HepG2 (cell line): Measurements from ENCODE around the gene KIN. TPM values are rescaled to one million over a fixed set of nuclear protein-coding genes. Genes with fewer than 3 reads are reported as not detected.

Experiments used
- ATAC-seq: fragments of 200-7000 bp; cut with Tn5 transposase; 3 replicates; pipeline ENCODE4 v1.9.1; 2020; ENCODE audit warnings: mild to moderate bottlenecking, moderate library complexity
- BruUV-seq: library from RNA; stranded (reverse); fragments of 400-500 nt; replicated peaks from 2 replicates; lab custom pipeline; 2021; lab: Mats Ljungman, UMichigan
- CTCF ChIA-PET: fragments of 300-600 bp; formaldehyde crosslinking; extraction: SDS; loops from one replicate; lab custom pipeline; 2021; ENCODE audit warnings: low total read pairs, inconsistent platforms, low intra/inter-chr PET ratio; lab: Yijun Ruan, JAX
- POLR2A ChIA-PET: fragments of 350-600 bp; sonication (Branson Sonifier 250); formaldehyde crosslinking; loops from one replicate; lab custom pipeline; 2020; ENCODE audit warnings: antibody characterized with exemption, inconsistent platforms; lab: Yijun Ruan, JAX
- DNase-seq: peaks from one replicate; pipeline ENCODE4 v3.0.0-alpha.2; 2015; ENCODE audit warnings: low spot score
- FAIRE-seq: peaks from 3 replicates; lab custom pipeline; 2011; peaks lifted over from hg19 to GRCh38; lab: Jason Lieb, UNC
- H2AFZ ChIP-seq: one replicate; pipeline ENCODE4 v1.6.1; 2011; ENCODE audit warnings: low read length, inconsistent platforms
- H3K27ac ChIP-seq: fragments of 300-600 bp; 3 replicates; pipeline ENCODE4 v1.8.0; 2011; ENCODE audit warnings: mixed run types, mild to moderate bottlenecking, mixed read lengths, low read length, inconsistent platforms; ENCODE audit not compliant: insufficient read depth; ENCODE audit errors: extremely low read length
- H3K27me3 ChIP-seq, 2 experiments: fragments of 200-600 bp in 1 of 2; 2 replicates in 1 of 2; 3 replicates in 1 of 2; pipeline versions ENCODE4 v1.6.0 to v1.8.0; 2011; ENCODE audit warnings: low read length in 2 of 2, mild to moderate bottlenecking in 2 of 2, moderate library complexity in 2 of 2, inconsistent platforms in 1 of 2; ENCODE audit not compliant: insufficient read depth in 2 of 2, control insufficient read depth in 1 of 2
- H3K36me3 ChIP-seq, 2 experiments: fragments of 200-600 bp in 1 of 2; replicated peaks in 1 of 2; 2 replicates in 1 of 2; 3 replicates in 1 of 2; pipeline versions ENCODE4 v1.5.1 to v1.8.0; 2011; ENCODE audit warnings: low read length in 2 of 2, inconsistent platforms in 1 of 2; ENCODE audit not compliant: insufficient read depth in 2 of 2, control insufficient read depth in 1 of 2
- H3K4me1 ChIP-seq: 2 replicates; pipeline ENCODE4 v1.5.1; 2012; ENCODE audit warnings: low read length, inconsistent platforms; ENCODE audit not compliant: insufficient read depth
- H3K4me2 ChIP-seq: 2 replicates; pipeline ENCODE4 v1.6.0; 2011; ENCODE audit warnings: low read depth, low read length, inconsistent platforms
- H3K4me3 ChIP-seq, 3 experiments: fragments of 200-600 bp in 1 of 3; sonication (generic), shearing (Covaris generic) in 1 of 3; replicated peaks in 1 of 3; 2 replicates each; pipeline ENCODE4 v1.5.1; 2011 to 2016; ENCODE audit warnings: low read length in 3 of 3, inconsistent platforms in 2 of 3, low read depth in 2 of 3, mild to moderate bottlenecking in 2 of 3, control low read depth in 1 of 3, mixed read lengths in 1 of 3; ENCODE audit not compliant: insufficient read depth in 1 of 3
- H3K79me2 ChIP-seq: one replicate; pipeline ENCODE4 v1.6.1; 2011; ENCODE audit warnings: low read length, inconsistent platforms; ENCODE audit not compliant: insufficient read depth
- H3K9ac ChIP-seq: 2 replicates; pipeline ENCODE4 v1.6.0; 2011; ENCODE audit warnings: mild to moderate bottlenecking, low read depth, low read length, inconsistent platforms; ENCODE audit not compliant: insufficient read depth
- H3K9me3 ChIP-seq: 2 replicates; pipeline ENCODE4 v1.5.1; 2012; ENCODE audit warnings: mild to moderate bottlenecking, low read length
- H4K20me1 ChIP-seq: 2 replicates; pipeline ENCODE4 v1.6.0; 2011; ENCODE audit warnings: inconsistent platforms, mild to moderate bottlenecking, low read length, moderate library complexity; ENCODE audit not compliant: insufficient read depth
- HOXA3 ChIP-seq: sonication (generic); formaldehyde crosslinking; IDR thresholded peaks from 2 replicates; pipeline ENCODE4 v1.5.0; 2020; ENCODE audit warnings: missing genetic modification reagents
- NBN ChIP-seq: fragments of 450-650 bp; conservative IDR thresholded peaks from 2 replicates; pipeline ENCODE4 v1.6.1; 2017
- NFYB ChIP-seq: sonication (generic); formaldehyde crosslinking; IDR thresholded peaks from 2 replicates; pipeline ENCODE4 v1.4.0; 2020; ENCODE audit warnings: missing genetic modification reagents
- RXRB ChIP-seq: IDR thresholded peaks from 2 replicates; pipeline ENCODE4 v1.6.1; 2016; ENCODE audit warnings: borderline replicate concordance, missing genetic modification reagents, missing compliant biosample characterization
- SP140L ChIP-seq: sonication (generic); formaldehyde crosslinking; IDR thresholded peaks from 2 replicates; pipeline ENCODE4 v1.4.0; 2020; ENCODE audit warnings: missing genetic modification reagents, borderline replicate concordance
- SP2 ChIP-seq: sonication (generic); formaldehyde crosslinking; IDR thresholded peaks from 2 replicates; pipeline ENCODE4 v1.5.1; 2020; ENCODE audit warnings: mild to moderate bottlenecking, missing genetic modification reagents
- ZNF382 ChIP-seq: sonication (generic); formaldehyde crosslinking; IDR thresholded peaks from 2 replicates; pipeline ENCODE4 v1.5.0; 2020; ENCODE audit warnings: missing genetic modification reagents, mild to moderate bottlenecking, borderline replicate concordance
- ZNF431 ChIP-seq: sonication (generic); formaldehyde crosslinking; IDR thresholded peaks from 2 replicates; pipeline ENCODE4 v1.9.0; 2022; ENCODE audit warnings: missing genetic modification reagents, low read depth, mild to moderate bottlenecking, borderline replicate concordance
- ZNF83 ChIP-seq: sonication (generic); formaldehyde crosslinking; IDR thresholded peaks from 2 replicates; pipeline ENCODE4 v1.4.0; 2020; ENCODE audit warnings: missing genetic modification reagents, mild to moderate bottlenecking, borderline replicate concordance
- WGBS: methylation state at CpG from one replicate; pipeline ENCODE4 v1.1.6; 2017; ENCODE audit warnings: low lambda C conversion rate; 5-methylcytosine and 5-hydroxymethylcytosine counted together
- in situ Hi-C: cut with HindIII; loops from 2 replicates; pipeline ENCODE4 v1.10.0; 2017; ENCODE audit warnings: low pct_unique_long_range_greater_than_20kb; ENCODE audit not compliant: extremely low pct_ligation_motif_present
- intact Hi-C: fragments of 100-400 bp; cut with micrococcal nuclease; formaldehyde crosslinking; loops from one replicate; pipeline ENCODE4 v1.10.0; 2022; ENCODE audit not compliant: unreplicated experiment
- polyA plus RNA-seq, 8 experiments: library from polyadenylated mRNA; depleted of rRNA in 3 of 8; stranded (reverse) in 7 of 8; unstranded in 1 of 8; fragments of >200 nt; fragmentation: Illumina TruSeq in 4 of 8; extraction: Trizol in 4 of 8; gene quantifications; 2 replicates each; pipeline versions ENCODE4 v1.2.1 to v1.2.3, GENCODE V29; 2011 to 2016; ENCODE audit warnings: low read depth in 4 of 8, missing spikeins in 1 of 8, mixed read lengths in 1 of 8; ENCODE audit not compliant: insufficient read depth in 1 of 8
- total RNA-seq, 5 experiments: library from RNA; depleted of rRNA; stranded (reverse); fragments of >200 nt; fragmentation: Illumina TruSeq; extraction: Trizol; gene quantifications; 2 replicates each; pipeline ENCODE4 v1.2.3, GENCODE V29; 2016; ENCODE audit warnings: low read depth in 1 of 5

The KIN gene
- total and polyA plus RNA-seq, 2 of the 13 experiments (the other 11 are each of a cell fraction or from before 2014, with no cell fraction given) = 4.9 to 23.2 TPM

DNA sequence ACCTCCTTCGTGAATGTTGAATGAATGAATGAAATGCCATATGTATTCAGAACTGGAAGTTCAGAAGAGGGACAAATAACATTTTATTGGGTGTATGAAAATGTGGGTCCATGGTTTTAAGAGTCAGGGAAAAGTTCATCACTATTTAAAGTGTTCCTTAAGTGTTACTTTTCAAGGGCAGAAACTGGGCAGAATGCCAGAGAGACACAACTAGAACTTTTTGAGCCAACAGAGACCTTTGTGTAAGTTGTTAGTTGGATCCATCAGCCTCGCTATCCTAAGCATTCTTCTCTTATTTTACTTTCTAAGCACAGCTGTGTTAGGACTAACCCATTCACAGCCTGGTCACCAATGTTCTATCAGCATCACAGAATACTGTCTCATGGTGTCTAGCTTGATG is 16.9 kb upstream of the KIN start:
- no peak for DNase-seq
- Histone ChIP-seq H3K27me3 (no peaks in the 10 kb centered on the region), H3K27ac (no peak overlapping the region), H3K4me3 (no peak overlapping the region), H3K9me3 (no peaks in the 10 kb centered on the region), H3K4me1 (no peaks in the 10 kb centered on the region), H2AFZ (no peak overlapping the region), H4K20me1 (no peaks in the 10 kb centered on the region; the same call in 1 of the 2 replicates), H3K4me2 (no peak overlapping the region), H3K79me2 (no peaks in the 10 kb centered on the region), H3K36me3 (peaks cover 19 to 70% of the 10 kb centered on the region in 2 experiments), H3K9ac (no peak overlapping the region)
- TF ChIP-seq HOXA3 (CRISPR knock-in tag) = no peak
- no peak for TF ChIP-seq ZNF83 (CRISPR knock-in tag)
- TF ChIP-seq ZNF382 (CRISPR knock-in tag) = no peak
- TF ChIP-seq NFYB (CRISPR knock-in tag) = no peak
- TF ChIP-seq RXRB (CRISPR knock-in tag) = no peak
- no peak for TF ChIP-seq SP2 (CRISPR knock-in tag)
- ChIA-PET CTCF (no interaction called here), POLR2A (no interaction called here)
- intact Hi-C loops = no loop called here
- no TSS peak for BruUV-seq
- in situ Hi-C loops = no loop called here
- ATAC-seq = no peak
- FAIRE-seq = no peak
- 50% methylated on average over 2 of the region's 2 CpGs for WGBS

DNA sequence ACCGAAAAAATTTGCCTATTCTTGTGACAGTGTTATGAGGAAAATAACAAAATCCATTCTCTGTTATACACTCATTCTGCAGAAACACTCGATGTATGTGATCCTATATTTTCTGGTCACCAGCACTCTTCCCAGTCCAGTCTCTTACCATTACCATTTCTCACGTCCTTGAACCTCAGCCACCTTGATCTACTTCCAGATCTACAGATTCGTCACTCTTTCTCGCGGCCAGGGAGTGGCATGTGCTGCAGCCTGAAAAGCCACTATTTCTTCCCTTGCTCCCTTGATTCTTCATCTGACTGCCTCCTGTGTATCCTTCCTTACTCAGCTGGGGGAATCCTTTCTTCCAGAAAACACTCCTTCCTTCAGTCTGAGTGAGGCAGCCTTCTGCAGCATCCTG is 16.4 kb upstream of the KIN start:
- no peaks in the 10 kb centered on the region for H3K27me3 ChIP-seq
- H3K4me2 ChIP-seq = no peak overlapping the region
- WGBS = 100% methylated on average over 6 of the region's 6 CpGs
- TF ChIP-seq ZNF431 (CRISPR knock-in tag) = no peak
- TF ChIP-seq SP140L (CRISPR knock-in tag) = no peak
- TF ChIP-seq NBN = no peak
- TF ChIP-seq, all 625 proteins: peak for 0
- ChIA-PET CTCF (no interaction called here), POLR2A (no interaction called here)
- BruUV-seq = no TSS peak
- FAIRE-seq = no peak
- H3K4me3 ChIP-seq = no peak overlapping the region
- H3K9me3 ChIP-seq = no peaks in the 10 kb centered on the region
- H3K9ac ChIP-seq = no peak overlapping the region
- H4K20me1 ChIP-seq = no peaks in the 10 kb centered on the region; the same call in 1 of the 2 replicates
- no peak for ATAC-seq
- no peak for DNase-seq
- in situ Hi-C loops (no loop called here), intact Hi-C loops (no loop called here)
- H3K27ac ChIP-seq = no peak overlapping the region
- H2AFZ ChIP-seq = no peak overlapping the region
- H3K36me3 ChIP-seq = peaks cover 19 to 75% of the 10 kb centered on the region in 2 experiments
- H3K4me1 ChIP-seq = no peaks in the 10 kb centered on the region
- no peaks in the 10 kb centered on the region for H3K79me2 ChIP-seq
